SH-SY5Y (cell line): Measurements from ENCODE around the gene ZFR.

Experiments
- GATA2 ChIP-seq: IDR thresholded peaks from 2 replicates; pipeline ENCODE4 v1.6.1; 2011; ENCODE audit warnings: mild to moderate bottlenecking, low read depth, low read length
- GATA3 ChIP-seq: IDR thresholded peaks from 2 replicates; pipeline ENCODE4 v1.6.1; 2011; ENCODE audit warnings: low read depth, mild to moderate bottlenecking, low read length, moderate library complexity

DNA sequence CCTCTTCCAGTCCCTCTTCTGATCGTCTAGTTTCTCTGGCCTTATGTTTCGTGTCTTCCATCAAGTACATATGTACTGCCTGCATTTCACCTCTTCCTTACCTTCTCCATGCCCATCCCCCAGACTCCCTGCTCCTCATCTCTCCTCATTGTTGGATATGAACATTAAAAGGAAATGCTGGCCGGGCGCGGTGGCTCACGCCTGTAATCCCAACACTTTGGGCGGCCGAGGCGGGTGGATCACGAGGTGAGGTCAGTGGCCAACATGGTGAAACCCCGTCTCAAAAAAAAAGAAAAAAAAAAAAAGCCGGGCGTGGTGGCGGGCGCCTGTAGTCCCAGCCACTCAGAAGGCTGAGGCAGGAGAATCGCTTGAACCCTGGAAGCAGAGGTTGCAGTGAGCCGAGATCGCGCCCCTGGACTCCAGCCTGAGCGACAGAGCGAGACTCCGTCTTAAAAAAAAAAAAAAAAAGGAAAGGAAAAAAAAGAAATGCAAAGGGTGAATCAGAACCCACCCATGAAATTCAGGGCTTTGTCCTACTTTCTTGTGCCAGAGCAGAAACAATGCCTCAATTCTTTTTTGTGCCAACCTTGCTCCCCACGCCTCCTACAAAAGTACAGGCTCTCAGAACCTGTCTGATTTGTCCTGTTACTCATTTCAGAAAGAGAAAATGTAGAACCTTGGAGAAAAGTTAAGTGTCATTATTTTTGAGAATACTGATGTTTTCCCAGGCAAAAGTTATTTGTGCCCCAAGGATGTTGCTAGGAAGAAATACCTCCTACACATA lies 1.5 kb upstream of the ZFR start:
- no peak for TF ChIP-seq GATA2
- no peak for TF ChIP-seq GATA3
